A549 (cell line): ENCODE results near the gene BMP5.

ENCODE experiments used
- CEBPB ChIP-seq, 2 experiments: fragments of >200 bp in 1 of 2; sonication (Bioruptor Twin) in 1 of 2; formaldehyde crosslinking in 1 of 2; IDR thresholded peaks; 2 replicates each; pipeline ENCODE4 v1.6.1; 2012 to 2016
- CTCF ChIP-seq: fragments of >200 bp; sonication (Bioruptor Twin); formaldehyde crosslinking; IDR thresholded peaks from 3 replicates; pipeline ENCODE4 v1.5.1; 2016
- ELK1 ChIP-seq: fragments of 150-350 bp; IDR thresholded peaks from 2 replicates; pipeline ENCODE4 v1.6.1; 2014; ENCODE audit warnings: low read depth, mild to moderate bottlenecking, low read length
- EP300 ChIP-seq, 2 experiments: fragments of >200 bp; sonication (Bioruptor Twin); formaldehyde crosslinking; IDR thresholded peaks; 2 replicates in 1 of 2; 3 replicates in 1 of 2; pipeline ENCODE4 v1.6.1; 2016 to 2017
- POLR2A ChIP-seq: IDR thresholded peaks from 2 replicates; pipeline ENCODE4 v1.6.1; 2012; ENCODE audit warnings: mild to moderate bottlenecking, low read length
- RARB ChIP-seq: fragments of 250-450 bp; sonication (Bioruptor Pico); IDR thresholded peaks from 2 replicates; pipeline ENCODE4 v1.8.0; 2021; ENCODE audit warnings: mild to moderate bottlenecking, moderate library complexity
- REST ChIP-seq: fragments of 200-600 bp; sonication (generic); IDR thresholded peaks from 2 replicates; pipeline ENCODE4 v1.6.1; 2016; ENCODE audit warnings: antibody characterized with exemption, mild to moderate bottlenecking, moderate library complexity
- SMC3 ChIP-seq: fragments of >200 bp; sonication (Bioruptor Twin); formaldehyde crosslinking; IDR thresholded peaks from 3 replicates; pipeline ENCODE4 v1.6.1; 2018; ENCODE audit warnings: inconsistent platforms
- ZC3H11A ChIP-seq: fragments of 450-650 bp; IDR thresholded peaks from 2 replicates; pipeline ENCODE4 v1.6.1; 2014; ENCODE audit warnings: antibody characterized with exemption, mild to moderate bottlenecking

GRCh38 chr6:55802259-55802658, 73.1 kb downstream of the BMP5 start:
- TF ChIP-seq CTCF (no peak), CEBPB (IDR thresholded peaks at IDR 0.05) (no peak), ZC3H11A (no peak), POLR2A (no peak), SMC3 (no peak), RARB (no peak), ELK1 (no peak), REST (no peak), EP300 (IDR thresholded peaks at IDR 0.05) (no peak)
